ENCODE results near the gene B3GALT5.

Gene B3GALT5

GRCh38 chr21:39625211-39625895 lies 12.6 kb downstream of the B3GALT5 start:
- no peaks in the 10 kb centered on the region for H3K36me3 ChIP-seq (ENCODE audit: low read depth)
- H3K27me3 ChIP-seq (ENCODE audit: insufficient read depth, poor library complexity, severe bottlenecking), result no peaks in the 10 kb centered on the region
- no peak overlapping the region for H3K4me3 ChIP-seq (ENCODE audit: severe bottlenecking)
- H3K4me1 ChIP-seq (ENCODE audit: insufficient read depth, poor library complexity, severe bottlenecking), result peaks cover 10% of the 10 kb centered on the region
- no peak overlapping the region for H3K27ac ChIP-seq (ENCODE audit: poor library complexity, severe bottlenecking)
- DNase-seq (ENCODE audit: low spot score) (no peak), ATAC-seq (ENCODE audit: low read depth) (no peak)
- no peak for TF ChIP-seq CTCF (IDR thresholded peaks at IDR 0.05; ENCODE audit: poor library complexity, severe bottlenecking)
- no peaks in the 10 kb centered on the region for H3K9me3 ChIP-seq (ENCODE audit: severe bottlenecking)

GRCh38 chr21:39628385-39628784 lies 15.6 kb downstream of the B3GALT5 start:
- Histone ChIP-seq H3K27me3 (ENCODE audit: insufficient read depth, poor library complexity, severe bottlenecking) (no peaks in the 10 kb centered on the region), H3K36me3 (ENCODE audit: low read depth) (no peaks in the 10 kb centered on the region), H3K27ac (ENCODE audit: poor library complexity, severe bottlenecking) (no peak overlapping the region), H3K4me3 (ENCODE audit: severe bottlenecking) (no peak overlapping the region), H3K9me3 (ENCODE audit: severe bottlenecking) (no peaks in the 10 kb centered on the region), H3K4me1 (ENCODE audit: insufficient read depth, poor library complexity, severe bottlenecking) (peaks cover 31% of the 10 kb centered on the region)
- no peak for TF ChIP-seq CTCF (IDR thresholded peaks at IDR 0.05; ENCODE audit: poor library complexity, severe bottlenecking)
- ATAC-seq (ENCODE audit: low read depth), result no peak
- no peak for DNase-seq (ENCODE audit: low spot score)

GRCh38 chr21:39630191-39630591 lies 17.5 kb downstream of the B3GALT5 start:
- no peak for DNase-seq (ENCODE audit: low spot score)
- Histone ChIP-seq H3K4me3 (ENCODE audit: severe bottlenecking) (no peak overlapping the region), H3K9me3 (ENCODE audit: severe bottlenecking) (no peaks in the 10 kb centered on the region), H3K36me3 (ENCODE audit: low read depth) (no peaks in the 10 kb centered on the region), H3K4me1 (ENCODE audit: insufficient read depth, poor library complexity, severe bottlenecking) (peaks cover 38% of the 10 kb centered on the region), H3K27me3 (ENCODE audit: insufficient read depth, poor library complexity, severe bottlenecking) (no peaks in the 10 kb centered on the region), H3K27ac (ENCODE audit: poor library complexity, severe bottlenecking) (peak overlapping the region; percentile 26)
- no peak for TF ChIP-seq CTCF (IDR thresholded peaks at IDR 0.05; ENCODE audit: poor library complexity, severe bottlenecking)
- ATAC-seq (ENCODE audit: low read depth), result no peak

GRCh38 chr21:39630827-39631226 lies 18.1 kb downstream of the B3GALT5 start:
- Histone ChIP-seq H3K4me3 (ENCODE audit: severe bottlenecking) (no peak overlapping the region), H3K27me3 (ENCODE audit: insufficient read depth, poor library complexity, severe bottlenecking) (no peaks in the 10 kb centered on the region), H3K4me1 (ENCODE audit: insufficient read depth, poor library complexity, severe bottlenecking) (peaks cover 38% of the 10 kb centered on the region), H3K9me3 (ENCODE audit: severe bottlenecking) (no peaks in the 10 kb centered on the region), H3K27ac (ENCODE audit: poor library complexity, severe bottlenecking) (peak overlapping the region; percentile 26), H3K36me3 (ENCODE audit: low read depth) (no peaks in the 10 kb centered on the region)
- DNase-seq (ENCODE audit: low spot score) (no peak), ATAC-seq (ENCODE audit: low read depth) (no peak)
- peak; percentile 34 for TF ChIP-seq CTCF (IDR thresholded peaks at IDR 0.05; ENCODE audit: poor library complexity, severe bottlenecking)

GRCh38 chr21:39631842-39632562 lies 19.3 kb downstream of the B3GALT5 start:
- Histone ChIP-seq H3K27ac (ENCODE audit: poor library complexity, severe bottlenecking) (no peak overlapping the region), H3K36me3 (ENCODE audit: low read depth) (no peaks in the 10 kb centered on the region), H3K9me3 (ENCODE audit: severe bottlenecking) (no peaks in the 10 kb centered on the region), H3K27me3 (ENCODE audit: insufficient read depth, poor library complexity, severe bottlenecking) (no peaks in the 10 kb centered on the region), H3K4me3 (ENCODE audit: severe bottlenecking) (no peak overlapping the region), H3K4me1 (ENCODE audit: insufficient read depth, poor library complexity, severe bottlenecking) (peaks cover 38% of the 10 kb centered on the region)
- DNase-seq (ENCODE audit: low spot score) (no peak), ATAC-seq (ENCODE audit: low read depth) (no peak)
- TF ChIP-seq CTCF (IDR thresholded peaks at IDR 0.05; ENCODE audit: poor library complexity, severe bottlenecking), result no peak
